A673 (cell line): ENCODE results near the gene DISP3.

Experiments used
- EZH2 ChIP-seq: fragments of 200-600 bp; sonication (generic); IDR thresholded peaks from 2 replicates; pipeline ENCODE4 v1.6.1; 2017; ENCODE audit warnings: borderline replicate concordance, low read depth, mild to moderate bottlenecking, mixed read lengths, antibody characterized with exemption, low read length; ENCODE audit not compliant: poor library complexity, severe bottlenecking
- TF ChIP-seq, protein P1 (sequence below): fragments of 300-800, 200-600 bp; sonication (generic); conservative IDR thresholded peaks from 2 replicates; pipeline ENCODE4 v1.5.1; 2017; ENCODE audit warnings: low read depth, mild to moderate bottlenecking, antibody characterized with exemption, low read length, moderate library complexity, mixed read lengths

- TF ChIP-seq, protein P1, sequence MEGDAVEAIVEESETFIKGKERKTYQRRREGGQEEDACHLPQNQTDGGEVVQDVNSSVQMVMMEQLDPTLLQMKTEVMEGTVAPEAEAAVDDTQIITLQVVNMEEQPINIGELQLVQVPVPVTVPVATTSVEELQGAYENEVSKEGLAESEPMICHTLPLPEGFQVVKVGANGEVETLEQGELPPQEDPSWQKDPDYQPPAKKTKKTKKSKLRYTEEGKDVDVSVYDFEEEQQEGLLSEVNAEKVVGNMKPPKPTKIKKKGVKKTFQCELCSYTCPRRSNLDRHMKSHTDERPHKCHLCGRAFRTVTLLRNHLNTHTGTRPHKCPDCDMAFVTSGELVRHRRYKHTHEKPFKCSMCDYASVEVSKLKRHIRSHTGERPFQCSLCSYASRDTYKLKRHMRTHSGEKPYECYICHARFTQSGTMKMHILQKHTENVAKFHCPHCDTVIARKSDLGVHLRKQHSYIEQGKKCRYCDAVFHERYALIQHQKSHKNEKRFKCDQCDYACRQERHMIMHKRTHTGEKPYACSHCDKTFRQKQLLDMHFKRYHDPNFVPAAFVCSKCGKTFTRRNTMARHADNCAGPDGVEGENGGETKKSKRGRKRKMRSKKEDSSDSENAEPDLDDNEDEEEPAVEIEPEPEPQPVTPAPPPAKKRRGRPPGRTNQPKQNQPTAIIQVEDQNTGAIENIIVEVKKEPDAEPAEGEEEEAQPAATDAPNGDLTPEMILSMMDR = no peak
- no peak for TF ChIP-seq EZH2
Observed at GRCh38 chr1:11456965-11457364, 22.0 kb upstream of the DISP3 start.
